ENCODE measurements around the gene AP5S1.
"Not testable (repeated sequence)": the region's sequence is repeated elsewhere in the genome, so short reads cannot be mapped to it uniquely, and the experiment has no call there.

AP5S1 gene

GRCh38 chr20:3826420-3826819, 6.1 kb downstream of the AP5S1 start:
- Histone ChIP-seq H3K27me3 (ENCODE audit: control insufficient read depth, insufficient read depth, low read length) (no peaks in the 10 kb centered on the region), H3K4me1 (ENCODE audit: control insufficient read depth, insufficient read depth, low read length) (no peaks in the 10 kb centered on the region), H3K36me3 (ENCODE audit: control insufficient read depth, insufficient read depth, low read length) (peaks cover 16% of the 10 kb centered on the region), H3K9ac (ENCODE audit: low read depth, low read length) (no peak overlapping the region), H3K9me3 (ENCODE audit: control insufficient read depth, insufficient read depth, low read length) (no peaks in the 10 kb centered on the region), H3K4me3 (ENCODE audit: low read depth, low read length) (no peak overlapping the region), H3K27ac (ENCODE audit: low read depth, low read length) (no peak overlapping the region)

- no peak overlapping the region for H3K9ac ChIP-seq (ENCODE audit: low read depth, low read length)
- H3K36me3 ChIP-seq (ENCODE audit: control insufficient read depth, insufficient read depth, low read length): peaks cover 6% of the 10 kb centered on the region; the same call in 1 of the 2 replicates
- no peaks in the 10 kb centered on the region for H3K9me3 ChIP-seq (ENCODE audit: control insufficient read depth, insufficient read depth, low read length)
- no peaks in the 10 kb centered on the region for H3K27me3 ChIP-seq (ENCODE audit: control insufficient read depth, insufficient read depth, low read length)
- H3K27ac ChIP-seq (ENCODE audit: low read depth, low read length): no peak overlapping the region
- no peak overlapping the region for H3K4me3 ChIP-seq (ENCODE audit: low read depth, low read length)
- no peaks in the 10 kb centered on the region for H3K4me1 ChIP-seq (ENCODE audit: control insufficient read depth, insufficient read depth, low read length)
Measured at GRCh38 chr20:3828798-3829197, 8.5 kb downstream of the AP5S1 start.

GRCh38 chr20:3829891-3830290, 9.5 kb downstream of the AP5S1 start:
- not testable (repeated sequence) for H3K27me3 ChIP-seq (ENCODE audit: control insufficient read depth, insufficient read depth, low read length); H3K27ac ChIP-seq (ENCODE audit: low read depth, low read length); H3K4me1 ChIP-seq (ENCODE audit: control insufficient read depth, insufficient read depth, low read length); H3K9ac ChIP-seq (ENCODE audit: low read depth, low read length); H3K4me3 ChIP-seq (ENCODE audit: low read depth, low read length); H3K36me3 ChIP-seq (ENCODE audit: control insufficient read depth, insufficient read depth, low read length); H3K9me3 ChIP-seq (ENCODE audit: control insufficient read depth, insufficient read depth, low read length)

DNA sequence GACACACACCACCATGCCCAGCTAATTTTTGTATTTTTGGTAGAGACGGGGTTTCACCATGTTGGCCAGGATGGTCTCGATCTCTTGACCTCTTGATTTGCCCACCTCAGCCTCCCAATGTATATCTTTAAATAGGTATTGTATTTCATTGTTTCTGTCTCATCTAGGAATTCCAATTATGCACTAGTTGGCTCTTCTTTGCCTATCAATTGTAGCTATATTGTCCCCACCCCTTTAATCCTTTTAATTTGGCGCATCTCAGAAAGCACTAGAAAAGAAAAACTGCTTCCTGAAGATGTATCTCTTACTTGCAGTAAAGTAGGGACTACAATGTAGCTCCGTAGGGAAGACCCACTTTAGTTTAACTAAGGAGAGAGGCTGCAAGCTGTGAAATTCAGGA, 15.8 kb downstream of the AP5S1 start:
- Histone ChIP-seq H3K9me3 (ENCODE audit: control insufficient read depth, insufficient read depth, low read length) (no peaks in the 10 kb centered on the region), H3K4me1 (ENCODE audit: control insufficient read depth, insufficient read depth, low read length) (peaks cover 4% of the 10 kb centered on the region; the same call in 1 of the 2 replicates), H3K9ac (ENCODE audit: low read depth, low read length) (no peak overlapping the region), H3K27me3 (ENCODE audit: control insufficient read depth, insufficient read depth, low read length) (no peaks in the 10 kb centered on the region), H3K36me3 (ENCODE audit: control insufficient read depth, insufficient read depth, low read length) (no peaks in the 10 kb centered on the region), H3K27ac (ENCODE audit: low read depth, low read length) (no peak overlapping the region), H3K4me3 (ENCODE audit: low read depth, low read length) (no peak overlapping the region)

GRCh38 chr20:3839328-3839727, 19.0 kb downstream of the AP5S1 start:
- Histone ChIP-seq H3K27me3 (ENCODE audit: control insufficient read depth, insufficient read depth, low read length) (no peaks in the 10 kb centered on the region), H3K9ac (ENCODE audit: low read depth, low read length) (no peak overlapping the region), H3K4me1 (ENCODE audit: control insufficient read depth, insufficient read depth, low read length) (peaks cover 4% of the 10 kb centered on the region; the same call in 1 of the 2 replicates), H3K36me3 (ENCODE audit: control insufficient read depth, insufficient read depth, low read length) (no peaks in the 10 kb centered on the region), H3K27ac (ENCODE audit: low read depth, low read length) (no peak overlapping the region), H3K9me3 (ENCODE audit: control insufficient read depth, insufficient read depth, low read length) (no peaks in the 10 kb centered on the region), H3K4me3 (ENCODE audit: low read depth, low read length) (no peak overlapping the region)

- not testable (repeated sequence) for H3K36me3 ChIP-seq (ENCODE audit: control insufficient read depth, insufficient read depth, low read length); H3K4me1 ChIP-seq (ENCODE audit: control insufficient read depth, insufficient read depth, low read length); H3K9ac ChIP-seq (ENCODE audit: low read depth, low read length); H3K27ac ChIP-seq (ENCODE audit: low read depth, low read length); H3K4me3 ChIP-seq (ENCODE audit: low read depth, low read length); H3K9me3 ChIP-seq (ENCODE audit: control insufficient read depth, insufficient read depth, low read length); H3K27me3 ChIP-seq (ENCODE audit: control insufficient read depth, insufficient read depth, low read length)
Measured at GRCh38 chr20:3840201-3840600, 19.9 kb downstream of the AP5S1 start.

DNA sequence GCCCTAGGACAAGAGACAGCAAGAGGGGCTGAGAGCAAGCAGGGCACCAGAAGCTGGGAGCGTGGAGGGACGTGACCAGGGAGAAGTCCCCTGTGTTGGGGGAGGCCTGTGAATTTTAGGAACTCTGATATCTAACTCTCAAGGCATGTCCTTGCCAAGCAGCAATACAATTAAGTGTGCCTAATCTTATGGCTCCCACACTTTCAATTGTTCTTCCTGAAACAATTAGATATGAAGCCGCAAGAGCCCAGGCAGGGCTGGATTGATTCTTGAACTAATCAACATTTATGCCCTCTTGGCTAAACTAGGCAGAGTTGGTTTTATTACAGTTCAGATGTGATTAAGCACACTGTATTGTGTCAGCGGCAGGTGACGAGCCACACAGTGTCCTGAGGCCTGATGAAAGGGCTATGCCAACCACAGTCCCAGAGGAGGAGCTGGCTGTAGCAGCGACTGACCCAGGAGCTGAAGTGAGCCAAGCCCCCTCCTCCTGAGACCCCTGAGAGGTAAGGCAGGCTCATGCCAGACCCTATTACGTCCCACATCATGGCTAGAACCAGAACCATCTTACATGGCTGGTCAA, 22.1 kb downstream of the AP5S1 start:
- no peak overlapping the region for H3K4me3 ChIP-seq (ENCODE audit: low read depth, low read length)
- H3K9ac ChIP-seq (ENCODE audit: low read depth, low read length): no peak overlapping the region
- no peak overlapping the region for H3K27ac ChIP-seq (ENCODE audit: low read depth, low read length)
- no peaks in the 10 kb centered on the region for H3K9me3 ChIP-seq (ENCODE audit: control insufficient read depth, insufficient read depth, low read length)
- H3K4me1 ChIP-seq (ENCODE audit: control insufficient read depth, insufficient read depth, low read length): peaks cover 4% of the 10 kb centered on the region; the same call in 1 of the 2 replicates
- no peaks in the 10 kb centered on the region for H3K36me3 ChIP-seq (ENCODE audit: control insufficient read depth, insufficient read depth, low read length)
- no peaks in the 10 kb centered on the region for H3K27me3 ChIP-seq (ENCODE audit: control insufficient read depth, insufficient read depth, low read length)

DNA sequence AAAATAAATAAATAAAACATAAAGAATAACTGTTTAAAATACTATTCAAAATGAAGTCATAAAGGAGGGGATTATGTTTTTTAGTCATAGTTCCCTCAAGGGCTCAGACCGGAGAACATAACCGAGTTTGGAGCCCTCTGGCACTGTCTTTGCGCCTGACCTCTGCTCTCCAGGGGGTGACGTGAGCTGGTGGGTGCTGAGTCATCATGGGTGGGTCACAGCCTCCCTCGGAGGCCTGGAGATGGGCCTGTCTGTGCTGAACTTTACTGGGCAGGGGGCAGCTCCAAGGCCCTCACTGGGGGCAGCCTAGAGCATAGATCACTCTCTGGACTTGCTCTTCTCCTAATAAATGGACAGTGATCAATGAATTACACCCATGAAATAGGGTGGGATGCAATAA, 23.1 kb downstream of the AP5S1 start:
- Histone ChIP-seq H3K4me1 (ENCODE audit: control insufficient read depth, insufficient read depth, low read length) (peaks cover 4% of the 10 kb centered on the region; the same call in 1 of the 2 replicates), H3K9me3 (ENCODE audit: control insufficient read depth, insufficient read depth, low read length) (no peaks in the 10 kb centered on the region), H3K36me3 (ENCODE audit: control insufficient read depth, insufficient read depth, low read length) (no peaks in the 10 kb centered on the region), H3K27me3 (ENCODE audit: control insufficient read depth, insufficient read depth, low read length) (no peaks in the 10 kb centered on the region), H3K4me3 (ENCODE audit: low read depth, low read length) (no peak overlapping the region), H3K27ac (ENCODE audit: low read depth, low read length) (no peak overlapping the region), H3K9ac (ENCODE audit: low read depth, low read length) (no peak overlapping the region)

DNA sequence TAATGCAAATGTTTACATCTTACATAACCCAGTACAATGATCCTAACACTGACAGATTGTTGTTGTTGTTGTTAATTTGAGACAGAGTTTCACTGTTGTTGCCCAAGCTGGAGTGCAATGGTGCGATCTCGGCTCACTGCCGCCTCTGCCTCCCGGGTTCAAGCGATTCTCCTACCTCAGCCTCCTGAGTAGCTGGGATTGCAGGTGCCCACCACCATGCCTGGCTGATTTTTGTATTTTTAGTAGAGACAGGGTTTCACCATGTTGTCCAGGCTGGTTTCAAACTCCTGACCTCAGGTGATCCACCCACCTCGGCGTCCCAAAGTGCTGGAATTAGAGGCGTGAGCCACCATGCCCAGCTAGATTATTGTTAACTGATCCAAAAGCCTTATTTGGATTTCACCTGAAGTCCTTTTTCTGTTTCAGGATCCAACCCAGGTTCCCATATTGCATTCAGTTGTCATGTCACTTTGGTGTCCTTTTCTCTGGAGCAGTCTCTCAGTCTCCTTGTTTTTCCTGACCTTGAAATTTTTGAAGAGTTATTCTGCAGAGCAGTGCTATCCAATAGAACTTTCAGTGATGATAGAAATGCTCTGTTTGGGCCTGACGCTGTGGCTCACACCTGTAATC, 23.8 kb downstream of the AP5S1 start:
- H3K9me3 ChIP-seq (ENCODE audit: control insufficient read depth, insufficient read depth, low read length); H3K27me3 ChIP-seq (ENCODE audit: control insufficient read depth, insufficient read depth, low read length); H3K27ac ChIP-seq (ENCODE audit: low read depth, low read length); H3K4me1 ChIP-seq (ENCODE audit: control insufficient read depth, insufficient read depth, low read length); H3K4me3 ChIP-seq (ENCODE audit: low read depth, low read length); H3K9ac ChIP-seq (ENCODE audit: low read depth, low read length); H3K36me3 ChIP-seq (ENCODE audit: control insufficient read depth, insufficient read depth, low read length): not testable (repeated sequence)

DNA sequence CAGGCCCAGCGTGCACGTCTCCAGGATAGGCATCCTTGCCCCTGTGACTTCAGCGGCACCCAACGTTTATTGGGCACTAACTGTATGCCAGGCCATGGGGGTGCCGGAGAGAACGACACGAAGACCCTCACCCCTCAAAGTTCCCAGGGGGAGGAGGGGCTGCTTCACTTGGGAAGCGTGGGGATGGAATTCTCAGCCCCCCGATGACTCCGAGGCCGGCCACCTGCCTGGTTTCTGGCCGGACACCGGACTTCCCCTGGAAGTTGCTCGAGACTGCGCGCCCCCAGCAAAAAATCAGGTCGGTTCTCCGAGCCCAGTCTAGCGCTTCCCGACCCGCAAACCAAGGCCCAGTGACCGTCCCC, 26.0 kb downstream of the AP5S1 start:
- Histone ChIP-seq H3K4me1 (ENCODE audit: control insufficient read depth, insufficient read depth, low read length) (no peaks in the 10 kb centered on the region), H3K36me3 (ENCODE audit: control insufficient read depth, insufficient read depth, low read length) (0 out of 2 replicates have a peak, but pooled peaks cover 3% of the 10 kb centered on the region), H3K9ac (ENCODE audit: low read depth, low read length) (peak overlapping the region; percentile 63), H3K9me3 (ENCODE audit: control insufficient read depth, insufficient read depth, low read length) (no peaks in the 10 kb centered on the region), H3K27ac (ENCODE audit: low read depth, low read length) (peak overlapping the region; percentile 33), H3K27me3 (ENCODE audit: control insufficient read depth, insufficient read depth, low read length) (no peaks in the 10 kb centered on the region), H3K4me3 (ENCODE audit: low read depth, low read length) (peak overlapping the region; percentile 75)

GRCh38 chr20:3846740-3847428, 26.5 kb downstream of the AP5S1 start, which contains the start of gene MAVS:
MAVS (plus strand) TSS chr20:3846834; CDS start chr20:3854625, 7,791 bp downstream.
- Histone ChIP-seq H3K4me1 (ENCODE audit: control insufficient read depth, insufficient read depth, low read length) (no peaks in the 10 kb centered on the region), H3K36me3 (ENCODE audit: control insufficient read depth, insufficient read depth, low read length) (0 out of 2 replicates have a peak, but pooled peaks cover 3% of the 10 kb centered on the region), H3K27me3 (ENCODE audit: control insufficient read depth, insufficient read depth, low read length) (no peaks in the 10 kb centered on the region), H3K4me3 (ENCODE audit: low read depth, low read length) (peak within 1 kb of the TSS; percentile 75), H3K27ac (ENCODE audit: low read depth, low read length) (peak within 1 kb of the TSS; percentile 66), H3K9me3 (ENCODE audit: control insufficient read depth, insufficient read depth, low read length) (no peaks in the 10 kb centered on the region), H3K9ac (ENCODE audit: low read depth, low read length) (peak within 1 kb of the TSS; percentile 69)
